Ishikawa (cell line): ENCODE measurements around the gene LMAN1L.

Source experiments
- CEBPB ChIP-seq: IDR thresholded peaks from 2 replicates; pipeline ENCODE4 v1.6.1; 2012
- CREB1 ChIP-seq: IDR thresholded peaks from 2 replicates; pipeline ENCODE4 v1.6.1; 2012; ENCODE audit warnings: low read depth
- EGR1 ChIP-seq: IDR thresholded peaks from 2 replicates; pipeline ENCODE4 v1.6.1; 2012
- EP300 ChIP-seq: IDR thresholded peaks from 2 replicates; pipeline ENCODE4 v1.6.1; 2012; ENCODE audit warnings: borderline replicate concordance
- FOXM1 ChIP-seq: IDR thresholded peaks from 2 replicates; pipeline ENCODE4 v1.6.1; 2012; ENCODE audit warnings: low read depth, borderline replicate concordance
- MAX ChIP-seq: IDR thresholded peaks from 2 replicates; pipeline ENCODE4 v1.6.1; 2012
- NFIC ChIP-seq: IDR thresholded peaks from 2 replicates; pipeline ENCODE4 v1.6.1; 2012
- RAD21 ChIP-seq: IDR thresholded peaks from 2 replicates; pipeline ENCODE4 v1.6.1; 2012; ENCODE audit warnings: low read depth
- REST ChIP-seq: IDR thresholded peaks from 2 replicates; pipeline ENCODE4 v1.6.1; 2012; ENCODE audit warnings: low read depth, mild to moderate bottlenecking
- TAF1 ChIP-seq: IDR thresholded peaks from 2 replicates; pipeline ENCODE4 v1.6.1; 2012; ENCODE audit warnings: low read depth, mild to moderate bottlenecking
- TCF12 ChIP-seq: IDR thresholded peaks from 2 replicates; pipeline ENCODE4 v1.6.1; 2012; ENCODE audit warnings: low read depth
- TEAD4 ChIP-seq: IDR thresholded peaks from 2 replicates; pipeline ENCODE4 v1.6.1; 2012
- USF1 ChIP-seq: IDR thresholded peaks from 2 replicates; pipeline ENCODE4 v1.6.1; 2012
- YY1 ChIP-seq: IDR thresholded peaks from 2 replicates; pipeline ENCODE4 v1.6.1; 2012; ENCODE audit warnings: low read depth
- ZBTB7A ChIP-seq: IDR thresholded peaks from 2 replicates; pipeline ENCODE4 v1.6.1; 2012; ENCODE audit warnings: low read depth

Gene LMAN1L

GRCh38 chr15:74799856-74800558, 12.6 kb upstream of the LMAN1L start:
- TF ChIP-seq RAD21 = peak; percentile 94
- TF ChIP-seq YY1 = no peak
- peak; percentile 25; the same call in 1 of the 2 replicates for TF ChIP-seq TCF12
- peak; percentile 32; the same call in 1 of the 2 replicates for TF ChIP-seq ZBTB7A

GRCh38 chr15:74800559-74801094, 12.0 kb upstream of the LMAN1L start:
- TF ChIP-seq TAF1 (no peak), CEBPB (no peak), REST (no peak), YY1 (no peak)

- TF ChIP-seq MAX (no peak), NFIC (no peak), FOXM1 (no peak), CEBPB (no peak)
These were observed 11.2 kb upstream of the LMAN1L start for GRCh38 chr15:74801311-74801997.

GRCh38 chr15:74802290-74802689, 10.3 kb upstream of the LMAN1L start:
- TF ChIP-seq NFIC (no peak), MAX (no peak), TEAD4 (no peak), CREB1 (no peak), EGR1 (no peak), USF1 (no peak), ZBTB7A (no peak), REST (no peak), TAF1 (no peak), EP300 (no peak), TCF12 (no peak), YY1 (no peak), CEBPB (no peak), RAD21 (no peak), FOXM1 (no peak)

GRCh38 chr15:74802862-74803447, 9.7 kb upstream of the LMAN1L start:
- TF ChIP-seq TEAD4 = no peak
- no peak for TF ChIP-seq NFIC
- TF ChIP-seq RAD21 = no peak
- TF ChIP-seq USF1 = no peak
- TF ChIP-seq EGR1 = no peak
- TF ChIP-seq YY1 = no peak
- no peak for TF ChIP-seq ZBTB7A
- no peak for TF ChIP-seq MAX
- TF ChIP-seq EP300 = no peak
- TF ChIP-seq CEBPB = no peak
- TF ChIP-seq FOXM1 = no peak
- TF ChIP-seq TAF1 = no peak
